Testis (tissue), 2 donors: Measurements from ENCODE around the gene CDKN1C.

Experiments
- CTCF ChIP-seq, 3 experiments: fragments of 450-650 bp in 2 of 3; fragments of 200-600 bp in 1 of 3; sonication (generic) in 1 of 3; IDR thresholded peaks; one replicate each; pipeline ENCODE4 v1.5.1; 2016 to 2019; ENCODE audit warnings: antibody characterized with exemption in 3 of 3, mild to moderate bottlenecking in 2 of 3, moderate library complexity in 1 of 3
- POLR2A ChIP-seq: fragments of 450-650 bp; IDR thresholded peaks from one replicate; pipeline ENCODE4 v1.6.1; 2017; ENCODE audit warnings: antibody characterized with exemption, mild to moderate bottlenecking, moderate library complexity

GRCh38 chr11:2849994-2850770, 35.4 kb downstream of the CDKN1C start:
- TF ChIP-seq CTCF (IDR thresholded peaks at IDR 0.05) (no peak), POLR2A (no peak)
